ENCODE measurements around the gene UBTD1.
A peak's percentile ranks its signal among the peaks of the same experiment; 100 is the strongest.

The UBTD1 gene

DNA sequence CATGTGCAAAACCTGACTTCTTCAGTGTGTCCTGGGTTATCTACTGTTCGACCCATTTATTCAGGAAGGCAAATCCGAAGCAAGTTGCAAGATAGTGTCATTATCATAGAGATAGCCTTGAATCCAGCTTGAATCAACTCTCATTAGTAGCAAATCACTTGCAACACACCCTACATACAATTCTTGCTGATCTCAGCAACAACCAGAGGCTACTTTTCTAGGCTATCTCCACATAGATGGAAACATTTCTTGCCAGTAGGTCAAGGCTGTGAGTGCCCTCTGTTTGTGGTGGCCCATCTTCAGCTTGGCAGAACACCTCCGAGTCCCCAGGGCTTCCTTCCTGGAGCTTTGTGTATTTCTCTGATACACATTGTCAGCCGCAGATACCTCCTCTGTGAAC lies 12.0 kb downstream of the UBTD1 start:
- Histone ChIP-seq H3K27ac (no peak overlapping the region), H3K9me3 (no peaks in the 10 kb centered on the region), H3K4me1 (no peaks in the 10 kb centered on the region), H3K4me3 (no peak overlapping the region), H4K20me1 (no peaks in the 10 kb centered on the region), H3K27me3 (no peaks in the 10 kb centered on the region), H3K4me2 (no peak overlapping the region), H3K36me3 (no peaks in the 10 kb centered on the region), H3K9ac (no peak overlapping the region)
- TF ChIP-seq Cebpa-rat (IDR thresholded peaks at IDR 0.05) = no peak

DNA sequence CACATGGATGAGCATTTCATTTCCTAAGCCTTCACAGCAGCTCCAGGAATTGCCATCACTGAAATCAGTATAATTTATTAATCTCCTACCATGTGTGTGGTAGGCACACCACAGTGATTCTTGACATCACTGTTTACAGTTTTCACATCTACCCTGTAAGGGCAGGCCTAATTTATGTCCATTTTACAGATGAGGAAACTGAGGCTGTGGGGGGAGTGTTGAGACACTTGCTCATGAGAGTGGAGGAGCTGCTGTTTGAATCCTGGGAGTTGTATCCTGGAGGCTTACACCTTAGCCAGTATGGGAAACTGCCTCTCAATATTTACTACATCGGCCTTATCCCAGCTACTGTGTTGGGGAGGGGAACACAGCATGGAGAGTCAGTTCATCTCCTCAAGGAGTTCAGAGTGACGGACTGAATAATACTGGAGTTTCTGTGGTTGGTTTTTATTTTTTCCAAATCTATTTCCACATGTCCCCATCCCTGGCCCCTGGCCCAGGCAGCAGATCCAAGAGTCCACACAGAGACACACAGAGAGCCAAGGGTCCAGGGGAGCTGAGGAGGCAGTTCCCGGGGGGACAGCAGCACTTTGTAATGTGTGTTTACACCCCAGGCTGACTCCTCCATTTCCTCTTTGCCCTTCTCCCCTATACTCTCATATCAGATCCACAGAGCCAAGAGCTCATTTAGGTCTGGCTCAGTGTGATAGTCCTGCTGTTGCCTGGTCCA lies 13.2 kb downstream of the UBTD1 start:
- Histone ChIP-seq H3K4me2 (no peak overlapping the region), H3K4me3 (no peak overlapping the region), H3K36me3 (no peaks in the 10 kb centered on the region), H3K9me3 (no peaks in the 10 kb centered on the region), H3K27me3 (no peaks in the 10 kb centered on the region), H3K27ac (no peak overlapping the region), H3K9ac (no peak overlapping the region), H4K20me1 (no peaks in the 10 kb centered on the region), H3K4me1 (no peaks in the 10 kb centered on the region)
- TF ChIP-seq Cebpa-rat (IDR thresholded peaks at IDR 0.05) = no peak

- no peak overlapping the region for H3K4me2 ChIP-seq
- no peaks in the 10 kb centered on the region for H4K20me1 ChIP-seq
- H3K36me3 ChIP-seq = no peaks in the 10 kb centered on the region
- no peak overlapping the region for H3K9ac ChIP-seq
- no peak overlapping the region for H3K27ac ChIP-seq
- no peaks in the 10 kb centered on the region for H3K9me3 ChIP-seq
- TF ChIP-seq Cebpa-rat (IDR thresholded peaks at IDR 0.05) = no peak
- no peak overlapping the region for H3K4me3 ChIP-seq
- peaks cover 8% of the 10 kb centered on the region for H3K4me1 ChIP-seq
- H3K27me3 ChIP-seq = no peaks in the 10 kb centered on the region
These were observed 14.3 kb downstream of the UBTD1 start for GRCh38 chr10:97512993-97513392.

- H3K4me2 ChIP-seq = no peak overlapping the region
- H3K27me3 ChIP-seq = no peaks in the 10 kb centered on the region
- no peak for TF ChIP-seq Cebpa-rat (IDR thresholded peaks at IDR 0.05)
These were observed 15.6 kb downstream of the UBTD1 start for GRCh38 chr10:97514344-97514743.

GRCh38 chr10:97515271-97515978 lies 16.7 kb downstream of the UBTD1 start:
- Histone ChIP-seq H3K27me3 (no peaks in the 10 kb centered on the region), H3K9me3 (no peaks in the 10 kb centered on the region), H3K4me1 (peaks cover 29% of the 10 kb centered on the region), H4K20me1 (no peaks in the 10 kb centered on the region), H3K4me3 (no peak overlapping the region), H3K9ac (no peak overlapping the region), H3K4me2 (no peak overlapping the region), H3K27ac (no peak overlapping the region), H3K36me3 (no peaks in the 10 kb centered on the region)
- no peak for TF ChIP-seq Cebpa-rat (IDR thresholded peaks at IDR 0.05)

More at GRCh38 chr10:97514344-97514743, 15.6 kb downstream of the UBTD1 start:
- Histone ChIP-seq H3K9me3 (no peaks in the 10 kb centered on the region), H3K4me3 (no peak overlapping the region), H4K20me1 (no peaks in the 10 kb centered on the region), H3K4me1 (peaks cover 21% of the 10 kb centered on the region), H3K27ac (no peak overlapping the region), H3K9ac (no peak overlapping the region), H3K36me3 (no peaks in the 10 kb centered on the region)

- Histone ChIP-seq H4K20me1 (no peaks in the 10 kb centered on the region), H3K4me2 (peak overlapping the region; percentile 67; the same call in 1 of the 2 replicates), H3K27me3 (no peaks in the 10 kb centered on the region), H3K4me1 (peaks cover 36% of the 10 kb centered on the region), H3K9me3 (no peaks in the 10 kb centered on the region), H3K9ac (no peak overlapping the region), H3K36me3 (no peaks in the 10 kb centered on the region), H3K27ac (no peak overlapping the region), H3K4me3 (no peak overlapping the region)
- TF ChIP-seq Cebpa-rat (IDR thresholded peaks at IDR 0.05) = no peak
These were observed 18.5 kb downstream of the UBTD1 start for GRCh38 chr10:97517096-97517750.

DNA sequence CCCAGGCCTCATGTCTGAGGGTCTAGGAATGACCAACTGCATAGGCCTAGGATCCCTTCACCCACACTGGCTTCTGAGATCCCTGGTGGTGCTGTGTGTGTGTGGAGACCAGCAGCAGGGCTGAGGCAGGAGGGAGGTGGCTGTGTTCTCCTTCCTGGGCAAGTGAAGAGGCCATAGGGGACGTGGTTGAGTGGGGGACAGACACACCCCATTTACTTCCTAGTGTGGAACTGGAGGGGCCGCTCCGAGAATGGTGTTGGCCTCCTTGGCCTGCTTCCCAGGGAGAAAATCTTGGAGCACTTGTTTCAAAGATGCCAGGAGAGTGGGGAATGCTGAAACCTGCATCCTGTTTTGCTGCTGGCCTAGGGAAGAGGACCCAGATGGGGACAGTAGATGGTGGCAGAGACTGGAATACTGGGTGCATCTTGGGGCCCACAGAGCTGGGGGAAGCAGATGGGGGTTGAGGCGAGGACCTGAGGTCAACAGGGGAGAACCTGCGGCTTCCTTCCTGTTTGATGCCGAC lies 19.1 kb downstream of the UBTD1 start:
- Histone ChIP-seq H3K4me3 (no peak overlapping the region), H3K9me3 (no peaks in the 10 kb centered on the region), H4K20me1 (no peaks in the 10 kb centered on the region), H3K4me2 (peak overlapping the region; percentile 67), H3K27ac (0 out of 2 replicates have a peak overlapping the region, but pooled peaks have one; percentile 36), H3K9ac (no peak overlapping the region), H3K36me3 (no peaks in the 10 kb centered on the region), H3K4me1 (peaks cover 42% of the 10 kb centered on the region), H3K27me3 (no peaks in the 10 kb centered on the region)
- no peak for TF ChIP-seq Cebpa-rat (IDR thresholded peaks at IDR 0.05)

DNA sequence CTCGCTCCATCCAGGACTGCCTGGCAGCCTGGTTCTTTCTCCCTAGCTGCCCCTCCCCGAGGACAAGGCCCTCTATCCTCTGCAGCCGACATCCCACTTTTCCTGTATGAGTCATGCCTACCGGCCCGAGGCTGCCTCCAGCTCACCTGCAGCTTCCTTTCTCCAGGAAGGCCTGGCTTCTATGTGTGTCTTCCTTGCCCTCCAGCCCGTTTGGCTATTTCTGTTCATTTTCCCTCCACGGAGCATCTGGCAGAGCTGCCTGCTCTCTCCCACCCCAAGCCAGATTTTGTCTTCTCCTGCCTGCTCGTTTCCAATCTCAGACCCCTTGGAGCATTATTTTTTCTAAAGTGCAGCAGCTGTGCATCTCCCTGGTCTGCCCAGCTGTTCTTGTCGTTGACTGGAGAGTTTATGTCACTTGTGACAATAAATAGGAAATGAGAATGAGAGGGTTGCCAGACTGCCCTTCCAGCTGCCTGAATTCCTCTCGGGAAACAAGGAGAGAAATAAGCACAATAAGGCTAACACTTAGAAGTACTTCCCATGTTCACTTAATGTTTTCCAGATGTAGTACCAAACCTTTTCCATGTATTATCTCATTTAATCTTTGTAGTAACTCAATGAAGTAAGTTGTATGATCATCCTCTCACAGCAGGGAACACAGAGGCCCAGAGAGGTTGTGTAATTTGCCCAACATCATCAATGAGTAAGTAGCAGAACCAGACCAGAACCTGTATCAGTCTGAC lies 19.7 kb downstream of the UBTD1 start:
- Histone ChIP-seq H3K4me1 (peaks cover 42% of the 10 kb centered on the region), H3K36me3 (no peaks in the 10 kb centered on the region), H4K20me1 (no peaks in the 10 kb centered on the region), H3K27ac (0 out of 2 replicates have a peak overlapping the region, but pooled peaks have one; percentile 36), H3K9me3 (no peaks in the 10 kb centered on the region), H3K9ac (no peak overlapping the region), H3K27me3 (no peaks in the 10 kb centered on the region), H3K4me2 (peak overlapping the region; percentile 67), H3K4me3 (no peak overlapping the region)
- TF ChIP-seq Cebpa-rat (IDR thresholded peaks at IDR 0.05) = no peak

- Histone ChIP-seq H3K4me2 (peak overlapping the region; percentile 67), H3K27me3 (no peaks in the 10 kb centered on the region), H3K36me3 (no peaks in the 10 kb centered on the region), H3K27ac (no peak overlapping the region), H4K20me1 (no peaks in the 10 kb centered on the region), H3K9me3 (no peaks in the 10 kb centered on the region), H3K4me3 (no peak overlapping the region), H3K4me1 (peaks cover 42% of the 10 kb centered on the region), H3K9ac (no peak overlapping the region)
- no peak for TF ChIP-seq Cebpa-rat (IDR thresholded peaks at IDR 0.05)
These were observed 20.6 kb downstream of the UBTD1 start for GRCh38 chr10:97519342-97519741.
